Inferior parietal cortex (tissue), 1 donor: Measurements from ENCODE around the gene MINDY4.

ENCODE experiments used
- DNase-seq: peaks from one replicate; pipeline ENCODE4 v3.0.0-alpha.2; 2016; ENCODE audit errors: extremely low spot score

MINDY4 gene

DNA sequence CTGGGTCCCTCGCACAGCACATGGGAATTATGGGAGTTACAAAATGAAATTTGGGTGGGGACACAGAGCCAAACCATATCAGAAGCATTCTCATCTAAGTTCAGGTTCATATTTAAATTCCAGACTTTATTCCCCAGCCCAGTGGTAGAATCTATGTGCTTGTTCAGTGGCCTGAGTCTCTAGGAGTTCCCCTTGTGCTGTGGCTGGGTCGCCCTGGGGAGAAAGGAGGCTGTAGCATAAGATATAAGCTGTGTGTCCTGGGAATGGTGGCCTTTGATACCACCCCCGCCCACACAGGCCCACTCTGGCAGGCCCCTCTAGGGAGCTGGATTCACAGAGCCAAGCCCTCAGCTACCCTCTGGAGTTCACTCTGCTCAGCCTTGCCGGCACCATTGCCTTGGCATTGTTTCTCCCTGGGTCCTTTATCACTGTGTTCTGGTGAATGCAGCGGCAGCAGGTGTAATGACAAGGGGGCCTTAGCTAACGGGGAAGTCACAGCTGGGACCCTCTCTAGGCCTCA is 64.2 kb downstream of the MINDY4 start:
- no peak for DNase-seq

DNA sequence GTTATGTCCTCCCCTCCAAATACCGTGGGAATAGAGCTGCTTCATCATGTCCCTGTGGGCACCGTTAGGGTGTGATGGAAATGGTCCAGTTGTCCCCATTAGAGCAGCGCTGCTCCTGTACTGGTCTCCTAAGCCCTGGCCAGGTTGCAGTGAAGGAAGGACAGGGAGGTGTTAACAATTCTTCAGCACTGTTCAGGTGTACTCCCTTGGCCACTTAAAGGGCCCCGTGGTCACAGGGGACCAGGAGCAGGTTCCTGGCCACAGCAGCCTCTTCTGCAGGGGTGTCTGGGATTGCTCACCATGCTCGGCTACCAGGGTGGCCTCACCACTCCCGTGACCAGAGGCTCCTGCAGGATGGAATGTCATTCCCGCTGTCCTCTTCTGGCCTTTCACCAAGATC is 65.8 kb downstream of the MINDY4 start:
- DNase-seq: no peak

DNA sequence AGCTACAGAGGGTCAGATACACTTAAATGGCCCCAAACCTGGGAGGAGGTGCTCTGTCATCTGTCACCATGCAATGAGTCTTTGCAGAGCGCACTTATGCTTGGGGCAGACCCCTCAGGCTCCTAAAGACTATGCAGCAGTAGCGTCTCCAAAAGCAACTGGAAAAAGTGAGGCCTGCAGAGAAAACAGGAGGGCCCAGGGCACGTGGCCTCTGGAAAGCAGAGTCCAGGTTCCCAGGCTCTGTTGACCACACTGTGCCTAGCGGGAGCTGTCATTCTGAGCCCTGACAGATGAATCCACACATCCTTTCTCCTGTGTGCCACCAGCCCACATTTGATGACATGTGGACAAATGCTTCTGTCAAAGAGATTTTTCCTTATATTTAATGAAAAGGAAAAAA is 66.4 kb downstream of the MINDY4 start:
- no peak for DNase-seq

DNA sequence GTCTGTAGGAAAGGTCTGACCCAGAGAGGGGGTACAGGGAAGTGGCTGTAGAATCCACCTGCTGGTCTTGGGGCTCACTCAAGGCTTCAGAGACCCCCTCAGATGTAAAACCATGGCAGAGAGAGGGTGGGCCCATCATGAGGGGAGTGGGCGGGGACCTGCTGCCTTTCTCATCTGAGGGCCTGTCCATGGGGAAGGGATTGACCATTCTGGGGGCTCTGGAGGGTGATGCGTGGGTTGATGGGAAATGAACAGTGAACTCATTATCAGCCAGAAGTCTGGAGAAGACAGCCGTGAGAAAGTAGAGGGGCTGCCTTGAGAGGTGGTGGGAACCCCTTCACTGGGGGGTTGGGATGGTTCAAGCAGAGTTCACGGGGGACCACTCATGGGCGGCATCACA is 66.8 kb downstream of the MINDY4 start:
- DNase-seq: no peak

GRCh38 chr7:30840141-30841024 is 69.2 kb downstream of the MINDY4 start:
- no peak for DNase-seq

GRCh38 chr7:30841025-30841735 is 70.0 kb downstream of the MINDY4 start:
- DNase-seq: no peak

- no peak for DNase-seq
These were observed 70.8 kb downstream of the MINDY4 start for GRCh38 chr7:30841801-30842541.

GRCh38 chr7:30842542-30843451 is 71.6 kb downstream of the MINDY4 start:
- DNase-seq: no peak

- no peak for DNase-seq
These were observed 72.7 kb downstream of the MINDY4 start for GRCh38 chr7:30843741-30844482.

DNA sequence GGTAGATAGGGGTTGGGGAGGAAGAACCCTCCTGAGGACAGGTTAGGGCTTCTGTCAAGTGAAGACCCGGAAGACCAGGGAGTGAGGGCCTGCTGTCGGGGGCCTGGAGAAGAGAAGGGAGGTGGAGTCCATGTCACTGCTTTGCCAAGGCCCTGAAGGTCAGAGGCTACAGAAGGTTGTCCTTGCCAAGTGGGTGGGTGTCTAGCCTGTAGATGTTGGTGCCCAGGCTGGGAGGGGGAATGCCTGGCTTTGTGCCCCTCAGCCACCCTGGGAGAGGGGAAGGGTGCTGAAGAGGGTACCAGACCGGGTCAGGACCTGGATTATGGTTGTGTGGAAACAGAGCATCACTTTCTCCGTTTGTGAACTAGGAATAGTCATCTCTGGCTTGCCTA is 73.3 kb downstream of the MINDY4 start:
- no peak for DNase-seq

DNA sequence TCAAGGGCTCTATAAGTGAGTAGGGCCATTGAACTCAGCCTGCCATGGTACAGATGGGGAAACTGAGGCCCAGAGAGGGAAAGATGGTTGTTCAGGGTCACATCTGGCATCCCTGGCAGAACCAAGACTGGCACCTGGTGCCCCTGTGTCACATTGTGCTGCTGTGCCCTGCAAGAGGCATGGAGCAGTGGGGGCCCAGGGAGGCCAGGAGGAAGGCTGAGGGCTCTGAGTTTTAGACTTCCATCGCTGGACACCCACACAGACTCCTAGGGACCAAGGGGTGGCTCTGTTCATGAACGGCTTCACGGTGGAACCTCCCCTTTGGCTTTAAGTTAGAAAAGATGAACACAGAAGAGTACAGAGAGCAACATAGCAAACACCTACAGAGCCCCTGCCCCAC is 73.7 kb downstream of the MINDY4 start:
- DNase-seq: no peak

- DNase-seq: peak; percentile 25
These were observed 74.4 kb downstream of the MINDY4 start for GRCh38 chr7:30845426-30846135.

- DNase-seq: no peak
These were observed 75.2 kb downstream of the MINDY4 start for GRCh38 chr7:30846378-30846777.

GRCh38 chr7:30848121-30848855 is 77.1 kb downstream of the MINDY4 start:
- DNase-seq: no peak

DNA sequence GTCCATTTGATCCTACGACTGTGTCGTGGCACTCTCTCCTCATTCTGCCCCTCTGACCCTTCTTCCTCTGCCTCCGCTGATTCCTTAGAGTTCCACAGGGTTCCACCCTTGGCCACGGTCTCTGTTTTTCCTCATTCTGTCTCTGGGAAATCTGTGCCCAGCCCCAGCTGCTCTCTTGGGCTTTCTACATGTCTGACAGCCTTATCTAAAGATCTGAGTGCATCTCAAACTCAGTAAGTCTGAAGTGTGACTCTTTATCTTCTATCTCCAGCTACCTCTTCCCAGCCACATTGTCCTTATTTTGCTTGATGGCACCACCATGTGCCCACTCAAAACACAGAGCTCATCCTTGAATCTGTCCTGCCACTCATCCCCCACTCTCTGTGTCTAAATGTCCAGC is 78.3 kb downstream of the MINDY4 start:
- no peak for DNase-seq

- DNase-seq: no peak
These were observed 79.2 kb downstream of the MINDY4 start for GRCh38 chr7:30850426-30850825.

GRCh38 chr7:30851651-30852307 is 80.6 kb downstream of the MINDY4 start:
- DNase-seq: no peak

- DNase-seq: no peak
These were observed 81.1 kb downstream of the MINDY4 start for GRCh38 chr7:30852308-30852684.
